Calu3 (cell line): Measurements from ENCODE around the gene ZBED4. TPM values are rescaled to one million over a fixed set of nuclear protein-coding genes. Genes with fewer than 3 reads are reported as not detected.

Source experiments
- BruUV-seq: library from RNA; stranded (reverse); fragments of 400-500 nt; replicated peaks from 2 replicates; lab custom pipeline; 2021; lab: Mats Ljungman, UMichigan
- CTCF ChIA-PET: fragments of 300-600 bp; sonication (Branson Sonifier 250); formaldehyde crosslinking; loops from one replicate; lab custom pipeline; 2022; ENCODE audit warnings: antibody characterized with exemption; lab: Charles Lee
- DNase-seq: peaks from one replicate; pipeline ENCODE4 v3.0.0; 2022
- H3K27ac Mint-ChIP-seq: one replicate; pipeline ENCODE4 v1.8.0; 2022; ENCODE audit warnings: mixed read lengths; ENCODE audit not compliant: unreplicated experiment
- H3K27me3 Mint-ChIP-seq: one replicate; pipeline ENCODE4 v1.8.0; 2022; ENCODE audit warnings: mixed read lengths; ENCODE audit not compliant: unreplicated experiment
- H3K36me3 Mint-ChIP-seq: one replicate; pipeline ENCODE4 v1.8.0; 2022; ENCODE audit warnings: mild to moderate bottlenecking, moderate library complexity, mixed read lengths; ENCODE audit not compliant: insufficient read depth, unreplicated experiment
- H3K4me1 Mint-ChIP-seq: one replicate; pipeline ENCODE4 v1.8.0; 2022; ENCODE audit warnings: mild to moderate bottlenecking, low read depth, mixed read lengths; ENCODE audit not compliant: unreplicated experiment
- H3K4me3 Mint-ChIP-seq: one replicate; pipeline ENCODE4 v1.8.0; 2022; ENCODE audit warnings: mild to moderate bottlenecking, low read depth, moderate library complexity, mixed read lengths; ENCODE audit not compliant: unreplicated experiment
- H3K9me3 Mint-ChIP-seq: one replicate; pipeline ENCODE4 v1.8.0; 2022; ENCODE audit warnings: low read depth, mixed read lengths; ENCODE audit not compliant: unreplicated experiment
- CTCF ChIP-seq: fragments of 200-600 bp; IDR thresholded peaks from one replicate; pipeline ENCODE4 v1.8.0; 2022; ENCODE audit warnings: antibody characterized with exemption; ENCODE audit not compliant: unreplicated experiment
- intact Hi-C: fragments of 100-400 bp; cut with micrococcal nuclease; formaldehyde crosslinking; loops from one replicate; pipeline ENCODE4 v1.10.0; 2022; ENCODE audit not compliant: unreplicated experiment
- total RNA-seq: library from RNA; stranded (reverse); gene quantifications from 2 replicates; pipeline ENCODE4 v1.2.3, GENCODE V29; 2022

The ZBED4 gene
- total RNA-seq, 1 experiment from 2014 or later, result 30.0 TPM

GRCh38 chr22:49903322-49904039, 49.8 kb downstream of the ZBED4 start:
- Mint-ChIP-seq H3K9me3 (no peaks in the 10 kb centered on the region), H3K4me3 (no peak overlapping the region), H3K27ac (no peak overlapping the region), H3K27me3 (no peaks in the 10 kb centered on the region), H3K4me1 (no peaks in the 10 kb centered on the region), H3K36me3 (peaks cover 80% of the 10 kb centered on the region)
- CTCF ChIA-PET, result no interaction called here
- no TSS peak for BruUV-seq
- no peak for TF ChIP-seq CTCF
- no peak for DNase-seq
- intact Hi-C loops, result no loop called here

- H3K27me3 Mint-ChIP-seq, result no peaks in the 10 kb centered on the region
- no peak overlapping the region for H3K27ac Mint-ChIP-seq
- CTCF ChIA-PET, result no interaction called here
- peaks cover 80% of the 10 kb centered on the region for H3K36me3 Mint-ChIP-seq
- H3K9me3 Mint-ChIP-seq, result no peaks in the 10 kb centered on the region
- no peak for TF ChIP-seq CTCF
- no peak for DNase-seq
- no TSS peak for BruUV-seq
- H3K4me3 Mint-ChIP-seq, result no peak overlapping the region
- no peaks in the 10 kb centered on the region for H3K4me1 Mint-ChIP-seq
- intact Hi-C loops, result no loop called here
These were observed 50.4 kb downstream of the ZBED4 start for GRCh38 chr22:49904040-49904369.

- DNase-seq, result no peak
- Mint-ChIP-seq H3K36me3 (peaks cover 70% of the 10 kb centered on the region), H3K4me3 (no peak overlapping the region), H3K4me1 (no peaks in the 10 kb centered on the region), H3K27ac (peak overlapping the region; percentile 20), H3K9me3 (no peaks in the 10 kb centered on the region), H3K27me3 (no peaks in the 10 kb centered on the region)
- no TSS peak for BruUV-seq
- intact Hi-C loops, result no loop called here
- CTCF ChIA-PET, result no interaction called here
- no peak for TF ChIP-seq CTCF
These were observed 51.8 kb downstream of the ZBED4 start for GRCh38 chr22:49905465-49905864.

GRCh38 chr22:49906071-49906798, 52.6 kb downstream of the ZBED4 start:
- Mint-ChIP-seq H3K27ac (no peak overlapping the region), H3K36me3 (peaks cover 68% of the 10 kb centered on the region), H3K9me3 (no peaks in the 10 kb centered on the region), H3K27me3 (no peaks in the 10 kb centered on the region), H3K4me1 (no peaks in the 10 kb centered on the region), H3K4me3 (no peak overlapping the region)
- DNase-seq, result no peak
- TF ChIP-seq CTCF, result no peak
- CTCF ChIA-PET, result no interaction called here
- no TSS peak for BruUV-seq
- intact Hi-C loops, result no loop called here
